GM12878 (cell line): ENCODE data around the gene LZTFL1. TPM values are rescaled to one million over a fixed set of nuclear protein-coding genes. Genes with fewer than 3 reads are reported as not detected.

Source experiments
- ATAC-seq: fragments of 200-7000 bp; cut with Tn5 transposase; 3 replicates; pipeline ENCODE4 v1.9.1; 2020; ENCODE audit warnings: mild to moderate bottlenecking, moderate library complexity
- BruUV-seq: library from RNA; stranded (reverse); fragments of 400-500 nt; replicated peaks from 2 replicates; lab custom pipeline; 2021; lab: Mats Ljungman, UMichigan
- CTCF ChIA-PET: fragments of 300-600 bp; sonication (Branson Sonifier 250); formaldehyde crosslinking; extraction: SDS; loops from one replicate; lab custom pipeline; 2021; ENCODE audit warnings: inconsistent platforms; lab: Yijun Ruan, JAX
- POLR2A ChIA-PET: fragments of 350-600 bp; formaldehyde crosslinking; extraction: SDS; loops from one replicate; lab custom pipeline; 2021; ENCODE audit warnings: inconsistent platforms; lab: Charles Lee
- RAD21 ChIA-PET: fragments of 300-600 bp; sonication (Branson Sonifier 250); formaldehyde crosslinking; loops from one replicate; lab custom pipeline; 2023; ENCODE audit warnings: antibody characterized with exemption; ENCODE audit not compliant: unreplicated experiment; lab: Charles Lee
- SMC1A ChIA-PET: fragments of 300-600 bp; sonication (Branson Sonifier 250); formaldehyde crosslinking; loops from one replicate; lab custom pipeline; 2023; ENCODE audit not compliant: unreplicated experiment, uncharacterized antibody; lab: Charles Lee
- DNase-seq: peaks from one replicate; pipeline ENCODE4 v3.0.0-alpha.2; 2011; ENCODE audit warnings: low read depth, low spot score
- FAIRE-seq: peaks from 3 replicates; lab custom pipeline; 2011; peaks lifted over from hg19 to GRCh38; lab: Jason Lieb, UNC
- H2AFZ ChIP-seq: 2 replicates; pipeline ENCODE4 v1.6.0; 2011; ENCODE audit warnings: low read depth, low read length, control low read depth; ENCODE audit not compliant: control insufficient read depth
- H3K27ac ChIP-seq: 2 replicates; pipeline ENCODE4 v1.5.1; 2011; ENCODE audit warnings: control low read depth; ENCODE audit not compliant: control insufficient read depth, insufficient read depth
- H3K27me3 ChIP-seq, 2 experiments: replicated peaks in 1 of 2; 2 replicates each; pipeline versions ENCODE4 v1.6.0 to v1.6.1; 2011; ENCODE audit warnings: low read length in 1 of 2; ENCODE audit not compliant: control insufficient read depth in 2 of 2, insufficient read depth in 2 of 2
- H3K36me3 ChIP-seq, 2 experiments: 2 replicates each; pipeline ENCODE4 v1.5.1; 2011; ENCODE audit warnings: low read length in 1 of 2; ENCODE audit not compliant: control insufficient read depth in 2 of 2, insufficient read depth in 2 of 2
- H3K4me1 ChIP-seq: 2 replicates; pipeline ENCODE4 v1.6.1; 2011; ENCODE audit warnings: mild to moderate bottlenecking, low read length, moderate library complexity, mixed read lengths; ENCODE audit not compliant: control insufficient read depth, insufficient read depth
- H3K4me2 ChIP-seq: 2 replicates; pipeline ENCODE4 v1.6.0; 2011; ENCODE audit warnings: control low read depth; ENCODE audit not compliant: control insufficient read depth, insufficient read depth
- H3K4me3 ChIP-seq: fragments of 200-600 bp; sonication (generic); 2 replicates; pipeline ENCODE4 v1.5.1; 2016
- H3K79me2 ChIP-seq: 2 replicates; pipeline ENCODE4 v1.6.0; 2011; ENCODE audit warnings: low read length; ENCODE audit not compliant: control insufficient read depth, insufficient read depth
- H3K9ac ChIP-seq: 2 replicates; pipeline ENCODE4 v1.8.0; 2011; ENCODE audit warnings: low read length, control low read depth, mixed read lengths; ENCODE audit not compliant: control insufficient read depth, insufficient read depth
- H3K9me3 ChIP-seq: replicated peaks from 3 replicates; pipeline ENCODE4 v1.5.1; 2011; ENCODE audit warnings: mild to moderate bottlenecking, low read length; ENCODE audit not compliant: control insufficient read depth, insufficient read depth
- H4K20me1 ChIP-seq: 2 replicates; pipeline ENCODE4 v1.6.0; 2011; ENCODE audit not compliant: control insufficient read depth, insufficient read depth
- ATF2 ChIP-seq: IDR thresholded peaks from 2 replicates; pipeline ENCODE4 v1.6.1; 2012; ENCODE audit warnings: low read length, inconsistent platforms
- GABPA ChIP-seq: IDR thresholded peaks from 2 replicates; pipeline ENCODE4 v1.6.1; 2014; ENCODE audit warnings: antibody characterized with exemption, low read depth, mild to moderate bottlenecking, inconsistent platforms
- HDGF ChIP-seq: fragments of 450-650 bp; IDR thresholded peaks from 2 replicates; pipeline ENCODE4 v1.6.1; 2016; ENCODE audit warnings: antibody characterized with exemption
- SMC3 ChIP-seq: IDR thresholded peaks from 2 replicates; pipeline ENCODE4 v1.6.1; 2011; ENCODE audit warnings: low read length, improper control_type of control experiment, borderline replicate concordance
- TAF1 ChIP-seq: IDR thresholded peaks from 2 replicates; pipeline ENCODE4 v1.6.1; 2011; ENCODE audit warnings: mild to moderate bottlenecking, low read depth, low read length, borderline replicate concordance
- WGBS: methylation state at CpG from one replicate; pipeline ENCODE4 v1.1.6; 2016; ENCODE audit warnings: low lambda C conversion rate; ENCODE audit not compliant: insufficient replicate concordance, insufficient coverage; ENCODE audit errors: missing lambda C conversion rate; 5-methylcytosine and 5-hydroxymethylcytosine counted together
- in situ Hi-C: fragments of 300-500 bp; cut with MboI; formaldehyde crosslinking; loops from 9 replicates; pipeline ENCODE4 v1.14.3; 2018; ENCODE audit warnings: mixed read lengths
- intact Hi-C: fragments of 100-400 bp; cut with micrococcal nuclease; formaldehyde crosslinking; loops from one replicate; pipeline ENCODE4 v1.14.2; 2022; ENCODE audit not compliant: unreplicated experiment
- polyA plus RNA-seq, 11 experiments: library from polyadenylated mRNA; depleted of rRNA in 4 of 11; unstranded in 6 of 11; stranded (reverse) in 5 of 11; fragments of >200 nt; fragmentation: Nextera tagmentation in 4 of 11; fragmentation: Illumina TruSeq in 1 of 11; extraction: Ambion mirVana in 4 of 11; extraction: Trizol in 1 of 11; gene quantifications; 1 replicate in 1 of 11; 2 replicates in 10 of 11; pipeline versions ENCODE4 v1.2.1 to v1.2.3, GENCODE V29; 2011 to 2016; ENCODE audit warnings: inconsistent platforms in 2 of 11, missing spikeins in 2 of 11, low read depth in 1 of 11
- total RNA-seq, 4 experiments: library from RNA; depleted of rRNA in 3 of 4; stranded (reverse); fragments of >200 nt in 3 of 4; fragmentation: Illumina TruSeq in 1 of 4; extraction: Trizol in 1 of 4; gene quantifications; 2 replicates each; pipeline versions ENCODE4 v1.2.1 to v1.2.3, GENCODE V29; 2013 to 2021

The LZTFL1 gene
- total and polyA plus RNA-seq, 10 of the 15 experiments (the other 5 are each of a cell fraction or from before 2014, with no cell fraction given) = 9.8 to 74.1 (median 11.9) TPM

- SMC1A ChIA-PET = interaction anchor here (0.7 kb wide), 1 partner anchor 27 kb away, joined by 3 read pairs; no protein-coding TSS in a partner anchor
- H2AFZ ChIP-seq = no peak overlapping the region
- intact Hi-C loops (no loop called here), in situ Hi-C loops (no loop called here)
- no TSS peak for BruUV-seq
- no peak for FAIRE-seq
- POLR2A ChIA-PET = no interaction called here
- H3K36me3 ChIP-seq = no peaks in the 10 kb centered on the region
- no peak overlapping the region for H3K4me3 ChIP-seq
- WGBS = 37% methylated on average over 17 of the region's 17 CpGs
- H3K27ac ChIP-seq = no peak overlapping the region
- no peaks in the 10 kb centered on the region for H3K4me1 ChIP-seq
- no peaks in the 10 kb centered on the region for H4K20me1 ChIP-seq
- CTCF ChIA-PET = interaction anchor here (0.6 to 2.0 kb wide), 4 partner anchors 13 to 303 kb away, joined by 3 to 6 read pairs (median 3); no protein-coding TSS in a partner anchor
- RAD21 ChIA-PET = no interaction called here
- peaks cover 0 to 2% of the 10 kb centered on the region in 2 experiments; a peak in 1 of 4 replicates for H3K27me3 ChIP-seq
- H3K4me2 ChIP-seq = no peak overlapping the region
- TF ChIP-seq SMC3 (no peak), HDGF (no peak), TAF1 (no peak), ATF2 (no peak), GABPA (no peak)
- H3K9me3 ChIP-seq = no peaks in the 10 kb centered on the region
- DNase-seq = no peak
- H3K9ac ChIP-seq = no peak overlapping the region
- H3K79me2 ChIP-seq = no peaks in the 10 kb centered on the region
- no peak for ATAC-seq
These were observed 66.2 kb downstream of the LZTFL1 start for GRCh38 chr3:45775571-45776300.
